Right atrium auricular region (tissue), 2 donors: ENCODE results near the gene FAM204A. TPM values are rescaled to one million over a fixed set of nuclear protein-coding genes. Genes with fewer than 3 reads are reported as not detected.
A peak's percentile ranks its signal among the peaks of the same experiment; 100 is the strongest.

Source experiments
- DNase-seq: peaks from one replicate; pipeline ENCODE4 v3.0.0-alpha.2; 2019; ENCODE audit warnings: low spot score
- H3K27ac ChIP-seq, 2 donors: fragments of 200-600 bp; sonication (generic); 1 replicate in 1 of 2; 2 replicates in 1 of 2; pipeline ENCODE4 v1.5.1; 2016 to 2019
- H3K27me3 ChIP-seq, 2 donors: fragments of 200-600 bp; sonication (generic); one replicate each; pipeline versions ENCODE4 v1.5.1 to v1.6.0; 2017 to 2019
- H3K36me3 ChIP-seq: fragments of 200-600 bp; sonication (generic); one replicate; pipeline ENCODE4 v1.5.1; 2016
- H3K4me1 ChIP-seq, 2 donors: fragments of 200-600 bp; sonication (generic); one replicate each; pipeline versions ENCODE4 v1.5.1 to v1.6.0; 2017 to 2019
- H3K4me3 ChIP-seq, 2 donors: fragments of 200-600 bp; sonication (generic); 1 replicate in 1 of 2; 2 replicates in 1 of 2; pipeline ENCODE4 v1.5.1; 2017 to 2019; ENCODE audit warnings: mild to moderate bottlenecking in 1 of 2, moderate library complexity in 1 of 2
- H3K9me3 ChIP-seq, 2 donors: fragments of 200-600 bp; sonication (generic); one replicate each; pipeline ENCODE4 v1.5.1; 2019
- total RNA-seq, 2 donors: library from RNA; depleted of rRNA; stranded (reverse); fragments of >200 nt; gene quantifications; one replicate each; pipeline ENCODE4 v1.1.0, GENCODE V29; 2016
- TF ChIP-seq, protein P1 (sequence below), 2 donors: fragments of 200-600 bp; sonication (generic); IDR thresholded peaks; one replicate each; pipeline ENCODE4 v1.5.1; 2019; ENCODE audit warnings: antibody characterized with exemption in 2 of 2

The FAM204A gene
- total RNA-seq, 2 donors from 2014 or later, result 35.8 to 63.6 TPM

DNA sequence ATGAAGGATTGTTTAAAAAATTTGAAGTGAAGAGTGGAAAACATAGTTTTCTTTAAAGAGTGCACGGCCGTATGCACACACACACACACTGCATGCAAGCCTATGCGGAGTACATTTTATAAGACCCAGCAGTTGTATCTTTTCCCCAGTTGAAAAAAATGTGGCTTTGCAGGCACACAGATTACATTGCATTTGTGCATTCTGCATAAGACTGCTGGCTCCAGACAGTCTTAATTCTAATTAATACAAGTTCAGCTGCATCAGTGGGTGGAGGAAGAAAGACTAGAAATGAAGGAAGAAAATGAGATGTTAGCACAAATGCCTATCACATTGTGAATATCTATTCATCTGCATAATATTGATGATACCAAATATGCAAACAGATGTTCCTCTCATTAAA, 79.6 kb downstream of the FAM204A start:
- DNase-seq, result no peak
- Histone ChIP-seq H3K4me3 (no peak overlapping the region), H3K4me1 (no peaks in the 10 kb centered on the region), H3K36me3 (no peaks in the 10 kb centered on the region), H3K27ac (no peak overlapping the region), H3K9me3 (no peaks in the 10 kb centered on the region), H3K27me3 (no peaks in the 10 kb centered on the region)
- TF ChIP-seq, protein P1, sequence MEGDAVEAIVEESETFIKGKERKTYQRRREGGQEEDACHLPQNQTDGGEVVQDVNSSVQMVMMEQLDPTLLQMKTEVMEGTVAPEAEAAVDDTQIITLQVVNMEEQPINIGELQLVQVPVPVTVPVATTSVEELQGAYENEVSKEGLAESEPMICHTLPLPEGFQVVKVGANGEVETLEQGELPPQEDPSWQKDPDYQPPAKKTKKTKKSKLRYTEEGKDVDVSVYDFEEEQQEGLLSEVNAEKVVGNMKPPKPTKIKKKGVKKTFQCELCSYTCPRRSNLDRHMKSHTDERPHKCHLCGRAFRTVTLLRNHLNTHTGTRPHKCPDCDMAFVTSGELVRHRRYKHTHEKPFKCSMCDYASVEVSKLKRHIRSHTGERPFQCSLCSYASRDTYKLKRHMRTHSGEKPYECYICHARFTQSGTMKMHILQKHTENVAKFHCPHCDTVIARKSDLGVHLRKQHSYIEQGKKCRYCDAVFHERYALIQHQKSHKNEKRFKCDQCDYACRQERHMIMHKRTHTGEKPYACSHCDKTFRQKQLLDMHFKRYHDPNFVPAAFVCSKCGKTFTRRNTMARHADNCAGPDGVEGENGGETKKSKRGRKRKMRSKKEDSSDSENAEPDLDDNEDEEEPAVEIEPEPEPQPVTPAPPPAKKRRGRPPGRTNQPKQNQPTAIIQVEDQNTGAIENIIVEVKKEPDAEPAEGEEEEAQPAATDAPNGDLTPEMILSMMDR (IDR thresholded peaks at IDR 0.05), result no peak

DNA sequence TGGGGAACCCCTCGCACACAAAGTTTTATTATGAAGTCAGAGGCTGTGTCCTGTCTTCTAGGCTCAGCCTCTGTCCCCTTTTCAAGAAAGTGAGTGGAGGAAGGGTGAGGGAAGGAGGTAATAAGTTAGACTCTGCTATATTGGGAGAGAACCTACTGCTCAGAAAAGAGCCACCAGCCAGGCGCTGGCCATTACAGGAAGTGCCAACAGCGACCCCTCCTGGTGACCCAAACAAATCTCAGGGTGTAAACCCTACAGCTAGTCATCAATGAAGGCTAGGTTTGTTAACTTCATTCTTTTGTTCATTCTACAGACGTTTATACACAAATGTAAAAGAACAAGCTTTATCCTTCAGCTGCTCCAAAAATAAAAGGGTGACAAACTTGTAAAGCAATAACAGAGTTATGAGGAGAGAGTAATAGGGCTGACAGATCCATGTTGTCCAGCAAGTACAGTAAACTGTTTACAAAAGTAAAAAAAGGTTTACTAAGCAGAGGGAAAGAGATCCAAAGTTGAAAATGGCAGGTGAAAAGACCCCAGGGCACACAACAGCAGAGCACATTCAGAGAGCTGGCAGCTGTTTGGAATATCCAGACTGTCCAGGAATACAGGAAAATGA, 82.7 kb downstream of the FAM204A start:
- Histone ChIP-seq H3K4me1 (no peaks in the 10 kb centered on the region), H3K4me3 (no peak overlapping the region), H3K27me3 (no peaks in the 10 kb centered on the region), H3K36me3 (no peaks in the 10 kb centered on the region), H3K27ac (no peak overlapping the region), H3K9me3 (no peaks in the 10 kb centered on the region)
- TF ChIP-seq, protein P1 (IDR thresholded peaks at IDR 0.05), result peak in 1 of 2 donors; percentile 56
- no peak for DNase-seq

DNA sequence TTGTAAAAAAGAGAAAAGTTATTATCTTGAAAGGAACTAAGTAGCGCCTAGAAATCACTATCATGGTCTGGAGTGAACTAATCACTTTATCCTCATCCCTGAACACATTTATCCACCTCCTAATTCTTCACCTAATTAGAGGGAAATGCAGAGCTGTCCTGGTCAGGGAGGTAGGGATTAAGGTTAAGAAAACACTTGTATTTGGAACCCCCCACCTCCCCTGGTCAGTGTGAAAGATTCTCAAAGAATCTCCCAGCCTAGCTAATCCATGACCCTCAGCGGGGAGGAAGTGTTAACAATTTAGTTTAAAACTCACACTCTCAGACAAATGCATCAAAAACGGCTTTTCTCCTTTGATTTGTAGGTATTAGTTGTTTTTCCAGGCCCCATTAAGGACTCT, 83.8 kb downstream of the FAM204A start:
- no peak for DNase-seq
- no peaks in the 10 kb centered on the region for H3K4me1 ChIP-seq
- TF ChIP-seq, protein P1 (IDR thresholded peaks at IDR 0.05), result no peak
- no peaks in the 10 kb centered on the region for H3K36me3 ChIP-seq
- H3K27ac ChIP-seq, result no peak overlapping the region
- no peaks in the 10 kb centered on the region for H3K9me3 ChIP-seq
- no peak overlapping the region for H3K4me3 ChIP-seq
- H3K27me3 ChIP-seq, result no peaks in the 10 kb centered on the region

DNA sequence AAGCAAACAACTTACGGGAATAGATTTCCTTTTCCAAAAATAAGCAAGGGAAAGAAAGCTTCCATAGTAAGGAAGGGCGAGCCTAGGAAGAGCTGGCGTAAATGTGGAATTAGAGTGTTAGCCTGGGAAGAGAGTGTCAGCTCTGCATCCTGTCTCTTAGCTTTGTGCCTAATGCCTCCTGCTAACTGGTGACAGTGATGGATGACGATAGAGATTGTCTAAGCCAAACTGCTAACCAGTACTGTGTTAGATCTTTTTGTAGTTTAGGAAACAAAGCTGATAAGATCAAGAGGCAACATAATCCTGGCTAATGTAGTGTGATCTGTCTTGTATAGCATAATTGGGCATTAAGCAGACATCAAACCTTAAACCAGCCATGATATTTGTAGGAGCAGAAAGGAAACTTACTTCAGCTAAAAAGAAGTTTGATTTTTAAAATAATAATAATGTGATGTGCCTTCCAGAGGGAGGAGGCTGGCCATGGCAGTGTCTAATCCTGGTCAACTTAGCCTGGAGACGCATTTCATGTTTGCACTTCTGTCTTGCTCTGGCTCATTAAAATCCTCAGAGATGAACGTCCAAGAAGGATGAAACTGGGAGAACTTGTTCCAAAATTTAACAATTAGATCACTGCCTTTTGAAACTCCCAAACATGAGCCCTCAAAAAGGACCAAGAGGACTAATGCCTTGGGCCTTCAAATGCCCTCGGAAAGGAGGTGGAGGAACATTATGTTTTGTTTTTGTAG, 85.1 kb downstream of the FAM204A start:
- no peak for DNase-seq
- Histone ChIP-seq H3K36me3 (no peaks in the 10 kb centered on the region), H3K27ac (no peak overlapping the region), H3K4me3 (no peak overlapping the region), H3K4me1 (no peaks in the 10 kb centered on the region), H3K9me3 (no peaks in the 10 kb centered on the region), H3K27me3 (no peaks in the 10 kb centered on the region)
- TF ChIP-seq, protein P1 (IDR thresholded peaks at IDR 0.05), result no peak

DNA sequence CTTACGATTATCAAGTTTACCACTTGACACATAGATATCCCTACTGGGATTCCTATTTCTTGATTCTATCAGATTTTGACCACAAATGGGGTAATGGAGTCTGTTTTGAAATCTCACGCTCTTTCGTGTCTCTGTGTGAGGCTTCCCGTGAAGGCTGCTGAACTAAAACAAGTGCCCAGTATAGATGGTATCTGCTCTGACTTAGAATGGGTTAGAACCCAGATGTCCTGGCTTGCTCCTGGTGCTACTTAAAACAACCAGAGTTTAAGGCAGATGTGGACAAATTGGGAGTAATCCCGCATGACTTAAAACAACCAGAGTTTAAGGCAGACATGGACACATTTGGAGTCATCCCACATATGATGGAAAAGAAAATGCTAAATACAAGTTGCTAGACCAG, 85.9 kb downstream of the FAM204A start:
- TF ChIP-seq, protein P1 (IDR thresholded peaks at IDR 0.05), result no peak
- no peaks in the 10 kb centered on the region for H3K4me1 ChIP-seq
- no peaks in the 10 kb centered on the region for H3K36me3 ChIP-seq
- H3K27me3 ChIP-seq, result no peaks in the 10 kb centered on the region
- no peak overlapping the region for H3K4me3 ChIP-seq
- no peak for DNase-seq
- no peaks in the 10 kb centered on the region for H3K9me3 ChIP-seq
- no peak overlapping the region for H3K27ac ChIP-seq
